NCI-H1694 treated with DMSO at 0.1 percent for 48 hours (cell line): ENCODE measurements around the gene DENND6B.
"Not testable (repeated sequence)": the region's sequence is repeated elsewhere in the genome, so short reads cannot be mapped to it uniquely, and the experiment has no call there.

ENCODE experiments used
- DNase-seq: peaks from one replicate; lab custom pipeline; 2025; lab: John Stamatoyannopoulos, UW

DENND6B gene

DNA sequence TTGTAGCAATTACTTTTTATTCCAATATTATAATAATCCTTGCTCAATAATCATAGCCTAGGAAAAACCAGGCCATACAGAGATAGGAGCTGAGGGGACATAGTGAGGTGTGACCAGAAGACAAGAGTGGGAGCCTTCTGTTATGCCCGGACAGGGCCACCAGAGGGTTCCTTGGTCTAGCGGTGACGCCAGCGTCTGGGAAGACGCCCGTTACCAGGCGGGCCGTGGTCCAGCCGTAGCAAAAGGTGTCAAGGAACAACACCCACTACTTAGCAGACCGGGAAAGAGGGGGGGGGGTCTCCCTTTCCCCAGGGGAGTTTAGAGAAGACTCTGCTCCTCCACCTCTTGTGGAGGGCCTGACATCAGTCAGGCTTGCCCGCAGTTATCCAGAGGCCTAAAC, 53.5 kb downstream of the DENND6B start:
- DNase-seq: not testable (repeated sequence)

DNA sequence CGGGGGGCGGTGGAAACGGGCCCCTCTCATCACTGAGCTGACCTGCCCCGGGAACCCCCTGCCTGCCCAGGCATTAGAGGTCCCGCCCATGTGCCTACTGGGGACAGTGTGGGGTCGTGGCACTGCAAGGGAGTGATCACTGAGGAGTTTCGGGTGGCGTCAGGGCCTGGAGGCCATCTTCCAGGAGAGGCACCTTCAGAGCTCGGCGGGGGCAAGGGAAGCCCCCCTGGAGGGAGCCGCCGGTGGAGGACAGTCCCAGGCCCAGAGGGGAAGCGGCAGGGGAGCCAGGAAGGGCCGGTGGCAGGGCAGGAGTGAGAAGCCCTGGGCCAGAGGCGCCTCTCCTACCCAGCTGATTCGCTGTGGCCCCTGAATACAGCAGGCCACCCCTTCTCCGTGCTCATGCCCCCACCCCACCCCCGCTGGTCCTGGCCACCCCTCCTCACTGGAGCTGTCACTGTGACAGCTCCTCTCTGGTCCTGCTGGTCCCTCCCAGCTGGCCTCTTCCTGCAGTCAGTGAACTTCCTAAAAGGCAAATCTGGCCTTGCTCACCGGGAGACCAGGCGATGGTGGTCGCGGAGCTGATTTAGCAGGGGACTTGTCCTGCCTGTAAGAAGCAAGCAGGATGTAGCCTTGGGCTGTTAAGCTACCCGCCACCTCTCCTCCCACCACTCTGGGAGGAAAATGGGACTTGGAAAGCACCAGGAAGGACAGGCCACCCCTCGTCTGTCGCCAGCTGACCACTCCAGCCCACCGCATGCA, 54.6 kb downstream of the DENND6B start:
- no peak for DNase-seq

DNA sequence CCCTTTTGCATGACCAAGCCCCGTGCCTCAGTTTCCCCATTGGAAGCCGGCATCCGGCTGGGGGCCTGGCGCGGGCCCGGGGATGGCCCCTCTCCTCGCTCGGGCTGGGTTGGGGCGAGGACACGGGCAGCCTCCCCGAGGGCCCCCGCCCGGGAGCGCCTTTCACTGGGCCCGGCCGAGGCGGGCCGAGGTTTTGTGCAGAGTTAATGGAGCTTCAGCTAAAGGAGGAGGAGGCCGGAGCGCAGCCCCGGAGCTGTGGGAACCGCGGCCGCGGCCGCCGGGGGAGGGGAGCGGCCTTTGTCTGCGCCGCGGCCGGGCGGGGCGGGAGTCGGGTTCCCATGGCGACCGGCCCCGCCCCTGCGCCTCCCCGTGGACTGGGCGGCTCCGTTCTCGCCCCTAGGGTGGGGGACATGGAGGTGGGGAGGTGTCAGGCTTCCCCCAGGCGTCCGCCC, 55.3 kb downstream of the DENND6B start:
- peak; percentile 57 for DNase-seq

DNA sequence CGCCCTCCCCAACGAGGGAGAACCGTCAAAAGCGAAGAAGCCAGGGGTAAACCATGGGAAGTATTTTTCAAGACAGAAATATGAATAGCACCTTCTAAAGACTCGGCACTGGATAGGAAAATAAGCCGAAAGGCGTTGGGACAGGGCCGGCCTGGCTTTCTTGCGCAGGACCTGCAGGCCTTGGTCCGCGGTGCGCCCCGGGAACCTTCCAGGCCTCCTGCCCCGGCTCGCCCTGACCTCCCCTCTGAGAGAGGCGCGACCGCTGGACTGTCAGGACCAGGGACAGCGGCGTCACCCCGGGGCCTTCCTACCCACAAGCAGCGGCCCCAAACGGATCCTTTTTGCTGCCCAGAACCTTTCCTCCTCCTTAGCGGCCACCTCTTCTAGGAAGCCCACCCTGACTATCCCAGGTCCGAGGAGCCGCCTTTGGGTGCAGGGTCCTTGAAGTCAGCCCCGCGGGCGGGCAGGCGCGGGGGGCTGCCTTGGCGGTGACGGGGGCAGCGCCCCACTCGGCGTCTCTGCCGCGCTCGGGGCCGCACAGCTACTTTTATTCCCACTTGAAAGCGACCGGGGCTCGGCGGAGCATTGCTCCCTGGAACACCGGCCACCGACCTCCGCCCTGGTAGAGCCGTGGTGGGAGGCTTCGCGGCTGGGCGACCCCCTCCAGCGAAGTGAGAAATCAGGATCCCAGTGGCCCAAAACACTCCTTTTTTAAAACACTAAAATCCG, 56.0 kb downstream of the DENND6B start:
- no peak for DNase-seq

DNA sequence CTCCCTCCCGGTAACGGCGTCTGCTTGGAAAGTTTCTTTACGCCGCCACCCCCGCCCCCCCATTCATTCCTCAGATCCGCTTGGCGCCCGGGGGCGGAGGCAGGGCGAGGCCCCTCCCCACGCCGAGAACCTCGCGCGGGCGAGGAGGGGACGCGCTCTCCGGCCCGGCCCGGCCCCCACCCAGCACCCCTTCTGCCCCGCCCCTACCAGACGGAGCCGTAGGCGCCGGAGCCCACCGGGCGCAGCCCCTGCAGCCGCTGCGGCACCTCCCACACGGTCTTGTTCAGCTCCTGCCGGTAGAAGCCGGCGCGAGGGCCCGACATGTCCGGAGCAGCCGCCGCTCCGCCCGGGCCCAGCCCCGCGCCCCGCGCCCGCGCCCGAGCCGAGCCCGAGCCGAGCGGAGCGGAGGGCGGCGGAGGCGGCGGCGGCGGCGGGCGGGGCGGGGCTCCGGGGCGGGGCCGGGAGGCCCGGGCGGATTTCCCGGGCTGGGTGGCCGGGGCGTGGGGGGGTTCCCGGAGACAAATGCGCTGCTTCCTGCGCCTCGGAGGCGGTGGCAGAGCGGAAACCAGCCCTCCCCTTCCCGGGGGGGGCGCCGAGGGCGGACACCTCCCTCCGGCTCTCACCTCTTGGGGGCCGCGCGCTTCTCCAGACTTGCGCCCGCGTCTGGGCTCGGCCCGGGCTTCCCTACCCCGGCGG, 56.7 kb downstream of the DENND6B start, which contains the start of gene MAPK11:
Gene MAPK11, minus strand, starts transcription at position 411 of the 696 bp plus-strand sequence. Its CDS starts 88 bp downstream, at position 323.
- peak; percentile 35 for DNase-seq

DNA sequence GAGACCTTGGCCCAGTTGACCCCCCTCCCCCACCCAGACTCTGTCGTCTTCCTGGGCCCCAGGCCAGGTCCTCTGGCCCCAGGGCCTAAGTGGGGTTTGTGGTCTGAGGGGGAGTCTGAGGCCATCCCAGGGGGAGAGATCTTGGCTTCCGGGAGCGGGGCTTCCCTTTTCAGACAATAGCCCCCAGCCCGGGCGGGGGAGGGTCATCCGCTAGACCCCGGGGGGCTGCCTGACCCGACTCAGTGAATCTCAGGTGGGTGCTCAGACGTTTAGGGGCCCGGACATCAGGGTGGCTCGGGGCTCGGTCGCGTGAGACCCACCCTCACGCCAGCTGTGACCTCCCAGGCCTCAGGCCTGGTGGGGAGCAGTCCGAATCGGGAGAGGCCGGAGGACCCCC, 57.2 kb downstream of the DENND6B start:
- DNase-seq: no peak

DNA sequence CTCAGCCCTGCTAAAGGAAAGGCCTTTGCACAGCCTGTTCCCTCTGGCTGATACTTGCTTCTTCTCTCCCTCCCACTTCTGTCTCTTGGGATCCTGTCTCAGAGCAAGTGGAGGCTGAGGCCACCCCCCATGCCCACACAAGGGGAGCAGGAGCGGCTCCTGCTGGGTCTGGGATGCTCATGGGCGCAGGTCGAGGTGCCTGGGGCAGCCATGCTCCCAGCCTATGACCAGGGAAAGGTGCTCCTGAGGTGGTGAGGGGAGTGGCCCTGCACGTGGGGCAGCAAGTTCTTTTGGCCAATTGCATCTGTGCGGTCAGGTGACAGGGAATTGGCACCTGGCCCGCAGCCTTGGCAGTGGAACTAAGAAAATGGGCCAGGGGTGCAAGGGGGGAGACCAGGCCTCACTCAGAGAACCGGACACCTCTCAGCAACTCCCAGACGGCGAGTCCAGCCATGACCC, 58.1 kb downstream of the DENND6B start:
- DNase-seq: no peak

DNA sequence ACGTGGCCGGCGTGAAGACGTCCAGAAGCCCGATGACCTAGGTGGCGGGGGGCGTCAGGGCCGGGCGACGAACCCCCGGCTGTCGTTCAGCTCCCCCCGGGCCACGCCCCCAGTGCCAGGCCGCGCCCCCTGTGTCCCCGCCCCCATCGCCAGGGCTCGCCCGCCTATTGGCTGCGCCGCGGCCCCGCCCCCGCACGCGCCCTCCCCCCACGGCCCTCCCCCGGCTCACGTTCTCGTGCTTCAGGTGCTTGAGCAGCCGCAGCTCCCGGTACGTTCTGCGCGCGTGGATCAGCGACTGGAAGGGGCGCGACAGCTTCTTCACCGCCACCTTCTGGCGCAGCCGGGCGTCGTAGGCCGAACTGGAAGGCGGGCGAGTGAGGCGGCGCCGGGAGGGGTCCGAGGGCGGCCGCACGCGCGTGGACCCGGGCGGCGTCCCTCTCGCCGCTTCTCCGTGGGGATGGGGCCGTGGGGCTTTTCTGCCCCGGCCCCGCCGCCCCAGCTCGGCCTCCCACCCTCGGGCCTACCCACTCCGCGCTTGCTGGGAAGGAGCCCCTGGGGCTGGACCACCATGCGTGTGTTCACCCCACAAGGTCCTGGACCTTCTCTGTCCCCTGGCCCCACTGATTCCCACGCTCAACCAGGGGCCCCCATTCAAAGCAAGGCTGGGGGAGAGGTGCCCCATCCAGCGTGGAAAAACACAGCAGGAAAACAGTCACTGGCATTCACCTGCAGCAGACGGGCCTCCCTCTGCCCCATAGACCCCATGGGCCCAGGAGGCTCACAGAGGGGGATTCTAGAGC, 59.0 kb downstream of the DENND6B start:
- no peak for DNase-seq

DNA sequence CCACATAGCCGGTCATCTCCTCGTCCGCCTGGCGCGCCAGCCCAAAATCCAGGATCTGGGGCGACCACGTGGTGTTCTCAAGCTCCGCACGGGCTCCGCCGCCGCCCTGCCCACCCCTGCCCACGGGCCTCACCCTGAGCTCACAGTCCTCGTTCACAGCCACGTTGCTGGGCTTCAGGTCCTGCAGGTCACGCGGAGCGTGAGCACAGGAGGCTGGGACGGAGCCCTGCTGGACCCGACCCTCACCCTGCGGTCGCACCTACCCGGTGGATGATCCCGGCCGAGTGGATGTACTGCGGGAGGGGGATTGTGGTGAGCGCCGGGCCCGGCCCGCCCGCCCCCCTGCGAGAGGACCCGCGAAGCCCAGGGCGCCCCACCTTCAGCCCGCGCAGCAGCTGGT, 59.8 kb downstream of the DENND6B start:
- DNase-seq: no peak

GRCh38 chr22:50264946-50265669, 61.7 kb downstream of the DENND6B start:
- DNase-seq: no peak

GRCh38 chr22:50264104-50264745, 62.6 kb downstream of the DENND6B start:
- no peak for DNase-seq

DNA sequence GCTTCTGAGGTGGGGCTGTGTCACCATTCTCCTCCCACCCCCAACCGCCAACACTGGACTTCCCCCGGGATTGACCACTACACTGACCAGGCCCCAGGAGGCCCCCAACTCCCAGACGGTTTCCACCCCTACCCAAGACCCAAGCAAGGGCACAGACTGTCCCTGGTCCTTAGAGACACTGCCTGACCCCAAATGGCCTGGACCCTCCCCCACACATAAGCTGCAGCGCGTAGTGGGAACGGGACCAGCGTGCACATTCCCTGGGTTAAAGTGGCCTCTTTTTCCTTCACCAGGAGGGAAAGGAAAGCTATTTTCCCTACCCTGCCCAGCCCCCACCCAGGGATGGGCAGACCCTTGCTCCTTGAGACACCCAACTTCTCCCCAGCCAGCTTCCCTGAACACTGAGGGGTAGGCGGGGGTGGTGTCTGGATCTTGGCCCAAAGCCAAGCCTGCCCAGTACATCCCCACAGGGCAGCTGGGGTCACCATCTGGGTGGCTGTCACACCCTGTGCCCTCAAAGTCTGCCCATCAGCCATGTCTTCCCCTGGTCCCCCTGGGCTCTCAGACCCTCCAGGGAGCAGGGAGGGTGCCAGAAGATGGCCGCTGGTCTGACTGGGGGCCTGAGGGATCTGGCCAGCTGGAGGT, 63.7 kb downstream of the DENND6B start:
- no peak for DNase-seq

- no peak for DNase-seq
Observed at GRCh38 chr22:50262460-50262911, 64.3 kb downstream of the DENND6B start.

DNA sequence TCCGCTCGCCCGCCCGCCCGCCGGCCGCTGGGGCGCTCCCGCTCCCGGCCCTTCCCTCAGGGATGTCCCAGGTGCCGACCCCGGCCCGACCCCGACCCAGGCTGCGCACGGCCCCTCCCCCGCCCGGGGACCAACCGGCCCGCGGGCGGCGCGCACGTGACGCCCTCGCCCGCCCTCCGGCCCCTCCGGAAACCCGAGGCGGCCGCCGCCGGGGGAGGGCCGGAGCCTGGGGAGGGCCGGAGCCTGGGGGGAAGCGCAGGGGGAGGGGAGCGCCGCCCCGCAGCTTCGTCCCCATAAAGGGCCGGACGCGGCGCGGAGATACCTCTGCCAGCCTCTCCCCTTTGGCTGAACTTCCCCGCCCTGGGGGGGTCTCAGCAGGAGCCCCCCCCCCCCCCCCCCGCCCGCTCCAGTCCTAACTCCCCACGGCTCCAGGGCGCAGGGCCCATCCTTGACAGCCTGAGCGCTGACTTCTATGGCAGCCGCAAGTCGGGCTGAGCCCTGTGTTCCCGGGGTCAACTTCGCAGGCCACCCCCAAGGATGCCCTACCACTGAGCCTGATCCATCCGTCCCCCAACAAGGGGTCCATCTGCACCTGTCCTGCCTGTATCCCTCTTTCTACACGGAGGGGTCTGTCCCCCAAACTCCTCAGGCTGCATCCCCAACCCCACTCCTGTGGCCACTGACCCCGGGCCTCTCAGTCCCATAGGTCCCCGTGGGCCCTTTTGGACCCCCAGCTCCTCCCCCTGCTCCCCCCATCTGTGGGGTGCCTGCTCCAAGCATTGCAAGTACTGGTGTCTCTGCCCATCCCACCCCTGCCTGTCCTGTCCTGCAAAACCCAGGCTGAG, 65.0 kb downstream of the DENND6B start, which contains the start of gene MAPK12:
Gene MAPK12, minus strand, starts transcription at position 69 of the 845 bp plus-strand sequence. CDS start 174 bp downstream, outside the sequence.
- DNase-seq: no peak

- DNase-seq: peak; percentile 22
Observed at GRCh38 chr22:50260801-50261614, 65.8 kb downstream of the DENND6B start.

DNA sequence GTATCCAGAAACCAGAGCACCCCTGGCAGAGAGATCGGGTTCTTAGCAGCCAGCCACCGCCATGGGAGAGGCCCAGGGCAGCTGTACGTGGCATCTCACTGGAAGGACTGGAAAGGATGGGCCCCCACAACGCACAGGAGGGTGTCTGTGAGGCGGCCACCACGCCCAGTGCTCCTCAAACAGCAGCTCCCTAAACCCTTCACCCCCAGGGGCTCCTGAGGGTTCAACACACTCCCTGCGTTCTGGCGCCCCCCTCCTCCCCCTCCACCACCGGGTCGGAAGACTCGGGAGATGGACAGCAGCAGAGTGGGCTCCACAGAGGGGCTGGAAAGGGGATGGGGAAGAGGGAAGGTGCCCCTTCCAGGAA, 66.4 kb downstream of the DENND6B start:
- no peak for DNase-seq

GRCh38 chr22:50259302-50259701, 67.5 kb downstream of the DENND6B start:
- no peak for DNase-seq
